ENCODE measurements around the gene GRM4. TPM values are rescaled to one million over a fixed set of nuclear protein-coding genes. Genes with fewer than 3 reads are reported as not detected.

Gene GRM4
- total RNA-seq, 1 experiment from 2014 or later = not detected

GRCh38 chr6:34130862-34131261, 15.0 kb downstream of the GRM4 start:
- Histone ChIP-seq H3K9me3 (no peaks in the 10 kb centered on the region), H3K27me3 (no peaks in the 10 kb centered on the region), H3K4me3 (no peak overlapping the region), H3K36me3 (no peaks in the 10 kb centered on the region)
- no peak for DNase-seq

DNA sequence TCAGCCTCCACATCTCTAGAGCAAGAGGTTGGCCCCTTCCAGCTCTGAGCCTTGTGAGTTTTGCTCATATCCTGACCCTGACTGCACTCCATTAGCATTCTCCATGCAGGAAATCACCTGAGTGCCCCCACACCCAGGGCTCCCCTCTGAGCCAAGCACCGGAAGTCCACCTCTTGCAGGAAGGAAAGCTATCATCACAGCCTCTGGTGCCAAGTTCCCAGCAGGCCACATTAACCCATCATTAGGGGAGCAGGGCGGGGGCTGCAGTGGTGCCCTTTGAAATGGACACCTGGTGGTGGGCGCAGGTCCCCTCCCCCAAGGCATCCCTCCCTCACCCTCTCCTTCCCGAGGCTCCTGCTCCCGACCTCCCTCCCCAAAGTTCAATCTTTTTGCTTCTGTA, 16.1 kb downstream of the GRM4 start:
- H3K4me3 ChIP-seq = no peak overlapping the region
- no peaks in the 10 kb centered on the region for H3K9me3 ChIP-seq
- no peaks in the 10 kb centered on the region for H3K27me3 ChIP-seq
- no peaks in the 10 kb centered on the region for H3K36me3 ChIP-seq
- no peak for DNase-seq

- no peak for DNase-seq
- no peak overlapping the region for H3K4me3 ChIP-seq
- no peaks in the 10 kb centered on the region for H3K27me3 ChIP-seq
- no peaks in the 10 kb centered on the region for H3K36me3 ChIP-seq
- no peaks in the 10 kb centered on the region for H3K9me3 ChIP-seq
Observed at GRCh38 chr6:34128045-34128444, 17.8 kb downstream of the GRM4 start.

DNA sequence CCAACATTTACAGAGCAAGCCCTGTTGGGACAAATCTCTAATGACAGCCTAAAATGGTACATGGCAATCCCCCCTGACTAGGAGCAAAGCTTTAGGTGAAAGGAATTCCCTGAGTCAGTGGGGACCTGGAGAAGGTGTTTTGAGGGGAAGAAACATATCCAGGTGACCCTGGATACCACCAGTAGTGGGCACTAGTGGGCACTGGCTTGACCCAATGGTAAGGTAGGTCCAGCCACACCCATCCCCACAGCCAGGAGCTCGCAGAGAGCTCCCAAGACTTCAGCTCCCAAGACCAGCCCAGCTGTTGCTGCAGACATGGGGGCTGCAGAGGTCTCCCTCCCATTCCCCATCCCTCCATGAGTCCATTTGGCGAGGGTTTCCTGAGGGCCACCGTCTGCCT, 19.5 kb downstream of the GRM4 start:
- no peaks in the 10 kb centered on the region for H3K9me3 ChIP-seq
- H3K4me3 ChIP-seq = no peak overlapping the region
- no peak for DNase-seq
- H3K36me3 ChIP-seq = no peaks in the 10 kb centered on the region
- H3K27me3 ChIP-seq = no peaks in the 10 kb centered on the region

GRCh38 chr6:34125939-34126338, 19.9 kb downstream of the GRM4 start:
- Histone ChIP-seq H3K36me3 (no peaks in the 10 kb centered on the region), H3K27me3 (no peaks in the 10 kb centered on the region), H3K9me3 (no peaks in the 10 kb centered on the region), H3K4me3 (no peak overlapping the region)
- DNase-seq = no peak

DNA sequence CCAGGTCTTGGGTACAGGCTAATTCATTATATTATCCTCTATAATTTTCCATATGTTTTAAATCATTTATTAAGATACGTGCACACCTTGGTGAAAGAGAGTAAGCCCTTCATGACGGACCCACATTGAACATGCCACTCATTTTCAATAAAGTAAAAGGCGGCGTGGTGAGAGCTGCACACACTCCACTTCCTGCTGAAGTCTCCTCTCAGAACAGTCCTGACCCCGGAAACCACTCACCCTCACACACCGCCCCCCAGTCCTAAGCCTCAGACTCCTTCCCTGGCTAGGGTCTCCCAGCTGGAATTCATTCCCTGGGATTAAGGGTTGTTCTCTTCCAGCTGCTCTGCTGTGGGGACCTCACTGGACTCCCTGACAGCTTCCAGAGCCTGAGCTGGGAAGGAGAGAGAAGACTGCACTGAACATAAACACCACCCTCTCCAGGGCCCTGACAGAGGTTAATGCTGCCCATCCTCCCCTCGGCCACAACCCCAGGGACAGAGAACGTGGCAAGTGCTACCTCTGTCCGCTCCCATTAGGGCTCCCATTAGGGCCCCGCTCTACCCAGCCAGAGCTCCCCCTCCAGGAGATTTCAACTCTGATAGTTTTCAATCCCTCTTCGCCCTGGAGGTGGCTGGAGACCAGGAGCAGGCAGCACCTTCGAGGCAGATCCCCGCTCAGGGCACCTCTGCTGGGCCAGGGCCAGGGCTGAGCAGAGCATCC, 24.8 kb downstream of the GRM4 start:
- DNase-seq = no peak
- Histone ChIP-seq H3K27me3 (no peaks in the 10 kb centered on the region), H3K36me3 (no peaks in the 10 kb centered on the region), H3K9me3 (no peaks in the 10 kb centered on the region), H3K4me3 (no peak overlapping the region)

- Histone ChIP-seq H3K4me3 (no peak overlapping the region), H3K9me3 (no peaks in the 10 kb centered on the region), H3K27me3 (no peaks in the 10 kb centered on the region), H3K36me3 (no peaks in the 10 kb centered on the region)
- DNase-seq = no peak
Observed at GRCh38 chr6:34115915-34116314, 30.0 kb downstream of the GRM4 start.

DNA sequence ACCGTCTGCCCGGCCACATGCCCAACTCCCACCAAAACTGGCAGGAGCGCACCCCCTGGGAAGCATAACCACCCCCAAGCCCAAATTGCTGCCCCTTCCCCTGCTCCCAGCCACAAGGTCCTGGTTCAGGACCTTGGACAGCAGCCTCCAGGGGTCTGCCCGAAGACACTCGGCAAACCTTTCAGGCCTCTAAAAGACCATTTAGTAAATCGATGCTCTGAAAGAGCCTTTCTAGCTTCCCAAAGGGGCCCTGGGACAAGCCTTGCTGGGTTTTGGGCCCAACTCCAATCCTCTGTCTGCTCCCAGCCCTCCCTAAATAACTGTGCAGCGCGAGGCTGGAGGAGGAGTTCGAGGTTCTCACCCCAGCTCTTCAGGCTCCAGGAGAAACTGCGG, 30.5 kb downstream of the GRM4 start:
- H3K36me3 ChIP-seq = no peaks in the 10 kb centered on the region
- H3K4me3 ChIP-seq = no peak overlapping the region
- no peaks in the 10 kb centered on the region for H3K9me3 ChIP-seq
- H3K27me3 ChIP-seq = no peaks in the 10 kb centered on the region
- DNase-seq = no peak

DNA sequence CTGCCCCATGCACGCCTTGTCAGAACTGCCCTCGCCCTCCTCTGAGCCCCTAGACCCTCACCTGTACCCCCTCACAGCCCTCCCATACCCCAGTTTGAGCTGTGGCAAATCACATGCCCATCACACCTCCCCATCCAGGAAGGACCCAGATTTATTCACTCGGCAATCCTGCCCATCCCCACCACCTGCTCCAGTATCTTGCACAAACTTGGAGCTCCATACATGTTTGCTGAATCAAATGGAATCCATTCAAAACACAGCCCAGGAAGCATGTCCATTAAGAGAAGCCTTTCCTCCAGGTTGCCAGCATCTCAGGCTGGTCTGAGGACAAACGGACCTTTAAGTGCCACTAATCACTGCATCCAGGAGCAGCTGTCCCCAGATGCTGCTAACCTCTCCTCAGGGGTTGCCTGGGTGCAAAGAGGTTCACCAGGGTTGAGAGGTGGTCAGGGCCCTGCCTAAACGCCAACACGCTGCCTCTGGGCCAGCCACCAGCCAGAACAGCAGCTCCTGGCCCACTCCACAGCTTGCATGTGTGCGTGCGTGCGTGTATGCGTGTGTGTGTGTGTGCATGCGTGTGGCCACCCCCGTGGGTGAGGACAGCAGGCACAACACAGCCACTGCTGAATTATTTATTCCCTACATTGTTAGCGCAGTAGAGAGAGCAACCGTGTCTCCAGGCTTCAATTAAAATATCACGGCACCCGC, 31.0 kb downstream of the GRM4 start:
- no peaks in the 10 kb centered on the region for H3K27me3 ChIP-seq
- H3K36me3 ChIP-seq = no peaks in the 10 kb centered on the region
- no peak for DNase-seq

GRCh38 chr6:34113532-34113931, 32.4 kb downstream of the GRM4 start:
- Histone ChIP-seq H3K9me3 (no peaks in the 10 kb centered on the region), H3K27me3 (no peaks in the 10 kb centered on the region), H3K4me3 (no peak overlapping the region), H3K36me3 (no peaks in the 10 kb centered on the region)
- DNase-seq = no peak

More for the DNA sequence above, 31.0 kb downstream of the GRM4 start:
- Histone ChIP-seq H3K4me3 (no peak overlapping the region), H3K9me3 (no peaks in the 10 kb centered on the region)

DNA sequence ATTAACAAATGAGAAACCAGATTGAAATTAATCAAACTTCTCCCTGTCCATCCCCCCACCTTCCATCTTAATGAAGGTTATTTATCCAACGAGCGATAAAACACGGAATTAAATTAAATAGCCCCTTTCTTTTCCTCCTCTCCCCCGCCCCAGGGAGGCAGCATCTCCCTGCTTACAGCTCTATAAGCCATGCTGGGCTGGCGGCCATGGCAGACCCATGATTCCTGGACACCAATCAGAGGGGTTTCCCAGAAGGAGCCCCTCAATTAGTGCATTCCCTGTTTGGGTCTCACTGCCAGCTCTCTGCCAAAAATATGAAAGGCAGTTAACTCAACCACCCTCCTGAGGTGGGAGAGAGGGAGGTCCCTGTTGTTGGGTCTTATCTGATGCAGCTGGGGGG, 33.8 kb downstream of the GRM4 start:
- H3K36me3 ChIP-seq = no peaks in the 10 kb centered on the region
- no peak overlapping the region for H3K4me3 ChIP-seq
- no peaks in the 10 kb centered on the region for H3K27me3 ChIP-seq
- H3K9me3 ChIP-seq = no peaks in the 10 kb centered on the region
- no peak for DNase-seq

DNA sequence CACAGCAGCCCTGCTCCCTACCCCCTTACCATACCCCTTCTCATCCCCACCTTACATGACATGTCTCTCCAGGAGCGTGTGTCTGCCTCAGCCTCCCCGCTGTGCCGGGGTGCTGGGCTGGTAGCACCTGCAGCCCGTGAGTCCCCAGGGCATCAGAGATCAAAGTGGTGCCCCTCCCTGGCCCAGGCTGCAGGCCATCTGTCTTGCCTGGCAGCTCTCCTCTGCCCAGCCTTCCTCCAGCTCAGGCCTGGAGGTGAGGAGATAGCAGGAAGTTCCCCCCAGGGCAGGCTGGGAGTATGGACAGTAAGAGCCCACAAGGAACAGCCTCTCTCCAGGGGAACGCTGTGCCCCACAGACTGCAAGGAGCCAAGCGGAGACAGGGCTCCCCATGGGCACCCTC, 35.3 kb downstream of the GRM4 start:
- H3K9me3 ChIP-seq = no peaks in the 10 kb centered on the region
- H3K36me3 ChIP-seq = no peaks in the 10 kb centered on the region
- H3K27me3 ChIP-seq = no peaks in the 10 kb centered on the region
- DNase-seq = no peak
- no peak overlapping the region for H3K4me3 ChIP-seq

DNA sequence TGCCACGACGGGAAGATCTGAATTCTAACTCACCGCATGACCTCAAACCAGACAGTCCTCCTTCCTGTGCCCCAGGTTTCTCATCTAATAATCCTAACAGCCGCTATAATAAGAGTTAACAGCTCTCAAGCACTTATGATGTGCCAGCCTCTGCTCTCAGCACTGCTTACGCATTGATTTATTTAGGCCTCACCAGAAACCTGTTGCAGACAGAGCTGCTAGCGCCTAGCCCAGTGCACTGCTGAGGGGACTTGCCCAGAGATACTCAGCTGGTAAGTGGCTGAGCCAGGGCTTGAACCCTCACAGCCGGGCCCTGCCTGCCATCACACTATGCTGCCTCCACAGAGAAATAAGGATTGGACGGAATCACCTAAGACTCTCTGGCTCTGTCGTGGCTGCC, 37.7 kb downstream of the GRM4 start:
- H3K36me3 ChIP-seq = no peaks in the 10 kb centered on the region
- no peak for DNase-seq
- no peaks in the 10 kb centered on the region for H3K9me3 ChIP-seq
- no peak overlapping the region for H3K4me3 ChIP-seq
- H3K27me3 ChIP-seq = no peaks in the 10 kb centered on the region

DNA sequence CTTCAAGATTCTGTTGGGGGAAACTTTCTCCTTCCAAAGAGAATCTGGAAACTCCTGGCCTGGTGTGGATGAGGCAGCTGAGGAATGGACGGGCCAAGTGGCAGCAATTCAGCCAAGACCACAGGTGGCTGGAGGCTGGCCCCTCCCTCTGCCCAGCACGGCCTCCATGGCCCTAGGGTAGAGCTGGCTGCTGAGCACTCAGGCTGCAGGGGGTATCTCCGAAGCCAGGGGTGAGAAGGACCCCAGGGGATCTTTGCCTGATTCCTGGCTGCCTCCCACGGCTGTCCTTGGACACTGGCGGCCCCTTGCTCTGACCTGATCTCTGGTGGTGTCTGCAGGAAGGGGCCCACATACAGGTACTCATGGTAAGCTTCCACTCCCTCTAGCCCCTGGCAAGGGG, 39.0 kb downstream of the GRM4 start:
- no peak for DNase-seq
- Histone ChIP-seq H3K36me3 (no peaks in the 10 kb centered on the region), H3K4me3 (no peak overlapping the region), H3K27me3 (no peaks in the 10 kb centered on the region), H3K9me3 (no peaks in the 10 kb centered on the region)

GRCh38 chr6:34106421-34106820, 39.5 kb downstream of the GRM4 start:
- H3K27me3 ChIP-seq = no peaks in the 10 kb centered on the region
- H3K9me3 ChIP-seq = no peaks in the 10 kb centered on the region
- no peak for DNase-seq
- H3K36me3 ChIP-seq = no peaks in the 10 kb centered on the region
- H3K4me3 ChIP-seq = no peak overlapping the region

GRCh38 chr6:34104628-34105027, 41.3 kb downstream of the GRM4 start:
- Histone ChIP-seq H3K4me3 (no peak overlapping the region), H3K9me3 (no peaks in the 10 kb centered on the region), H3K27me3 (no peaks in the 10 kb centered on the region), H3K36me3 (no peaks in the 10 kb centered on the region)
- no peak for DNase-seq

DNA sequence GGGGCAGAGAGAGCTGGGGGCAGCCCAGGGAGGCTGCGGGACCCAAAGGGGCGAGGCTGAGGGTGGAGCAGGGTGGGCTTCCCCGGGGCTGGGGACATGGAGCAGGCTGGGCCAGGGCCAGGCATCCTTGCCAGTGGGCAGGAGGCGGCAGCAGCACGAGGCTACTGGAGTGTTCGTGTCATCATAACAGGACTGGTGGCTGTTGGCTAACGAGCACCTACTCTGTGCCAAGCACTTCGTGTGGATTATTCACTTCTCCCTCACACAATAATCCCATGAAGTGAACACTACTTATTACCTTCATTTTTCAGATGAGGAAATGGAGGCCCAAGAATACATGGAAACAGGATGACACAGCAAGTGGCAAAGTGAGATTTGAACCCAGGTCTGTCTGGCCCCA, 41.7 kb downstream of the GRM4 start:
- no peaks in the 10 kb centered on the region for H3K36me3 ChIP-seq
- H3K27me3 ChIP-seq = no peaks in the 10 kb centered on the region
- no peaks in the 10 kb centered on the region for H3K9me3 ChIP-seq
- no peak overlapping the region for H3K4me3 ChIP-seq
- no peak for DNase-seq

DNA sequence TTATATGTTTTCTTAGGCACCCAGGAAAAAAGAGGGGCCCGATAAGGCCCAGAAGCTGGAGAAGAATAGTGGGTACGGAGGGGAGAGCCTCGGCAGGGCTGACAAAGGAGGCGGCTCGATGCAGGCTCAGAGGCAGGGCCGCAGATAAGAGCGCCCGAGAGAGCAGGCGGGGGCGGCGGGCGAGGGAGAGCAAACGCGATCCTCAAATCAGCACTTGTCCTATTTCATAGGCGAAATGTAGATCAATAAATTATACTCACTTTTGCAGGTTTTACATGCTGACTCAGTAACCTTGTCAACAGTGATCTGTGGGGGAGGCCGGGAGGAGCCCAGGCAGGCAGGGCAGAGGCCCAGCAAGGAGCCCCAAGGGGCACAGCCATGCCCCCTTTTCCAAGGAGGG, 42.6 kb downstream of the GRM4 start:
- Histone ChIP-seq H3K27me3 (no peaks in the 10 kb centered on the region), H3K36me3 (no peaks in the 10 kb centered on the region), H3K4me3 (no peak overlapping the region), H3K9me3 (no peaks in the 10 kb centered on the region)
- no peak for DNase-seq

All from MG63 (cell line).